ENCODE measurements around the gene TRIM63. TPM values are rescaled to one million over a fixed set of nuclear protein-coding genes. Genes with fewer than 3 reads are reported as not detected.

TRIM63 gene
- total and polyA plus RNA-seq, 2 of the 8 experiments (the other 6 are each of a cell fraction or from before 2014, with no cell fraction given), result not detected

DNA sequence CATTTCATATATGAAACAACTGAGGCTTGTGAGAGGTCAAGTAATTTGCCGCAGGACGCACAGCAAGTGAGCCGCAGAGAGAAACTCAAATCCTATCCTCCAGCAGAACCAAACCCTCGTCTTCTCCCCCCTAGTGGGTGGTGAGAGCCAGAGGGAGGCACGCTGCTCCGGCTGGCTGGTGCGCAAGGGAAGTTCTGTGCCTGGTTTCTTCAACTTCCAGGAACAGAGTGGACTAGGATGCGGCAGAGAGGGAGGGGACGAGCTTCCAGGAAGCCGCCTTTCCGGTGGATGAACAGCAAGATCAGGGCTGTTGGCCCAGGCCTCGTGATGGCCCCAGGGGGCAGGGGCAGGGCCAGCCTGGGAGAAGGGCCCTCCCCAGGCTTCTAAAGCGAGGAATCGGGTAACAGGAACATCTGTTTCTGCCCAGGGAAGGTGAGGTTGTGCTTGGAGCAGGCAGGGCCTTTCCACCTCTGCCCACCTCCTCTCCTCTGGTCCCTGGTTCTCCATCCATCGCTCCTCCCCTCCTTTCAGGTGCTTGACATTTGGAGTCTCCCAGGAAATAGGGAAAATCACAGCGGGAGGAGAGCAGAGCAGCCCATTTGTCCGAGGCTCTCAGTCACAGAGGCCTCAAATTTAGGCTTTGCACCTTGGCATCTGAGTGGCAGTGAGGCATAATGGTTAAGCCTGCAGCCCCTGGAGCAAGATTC is 27.4 kb upstream of the TRIM63 start:
- H2BK12ac ChIP-seq (ENCODE audit: low read depth, low read length), result peak overlapping the region; percentile 45; the same call in 1 of the 2 replicates
- no peaks in the 10 kb centered on the region for H3K36me3 ChIP-seq (ENCODE audit: control insufficient read depth in 2 of 4, insufficient read depth in 4 of 4, low read length in 3 of 4)
- H3K4ac ChIP-seq (replicated peaks; ENCODE audit: insufficient read length, low read depth, low read length), result no peak overlapping the region
- H3K9me3 ChIP-seq (ENCODE audit: insufficient read depth in 2 of 2, low read depth in 1 of 2, low read length in 1 of 2), result no peaks in the 10 kb centered on the region
- H3K9ac ChIP-seq (replicated peaks in 1 of 4; ENCODE audit: extremely low read depth in 1 of 4, low read depth in 3 of 4, low read length in 3 of 4), result no peak overlapping the region; a peak in 1 of 7 replicates
- DNase-seq (ENCODE audit: low read depth in 1 of 2, low spot score in 2 of 2), result peak; percentile 38 to 76
- H3K4me2 ChIP-seq (ENCODE audit: insufficient read depth in 1 of 2, low read depth in 2 of 2, low read length in 2 of 2), result peak overlapping the region; percentile 40 to 47; a peak in 3 of 4 replicates
- TF ChIP-seq RBBP5 (IDR thresholded peaks at IDR 0.05; ENCODE audit: borderline replicate concordance, low read depth, low read length) (no peak), FOSL1 (IDR thresholded peaks at IDR 0.05; ENCODE audit: insufficient read depth, low read depth, low read length) (no peak), CREB1 (IDR thresholded peaks at IDR 0.05) (no peak), POLR2A (IDR thresholded peaks at IDR 0.05; ENCODE audit: control extremely low read depth in 1 of 2, low read depth in 2 of 2, low read length in 2 of 2) (no peak), TBP (IDR thresholded peaks at IDR 0.05; ENCODE audit: low read depth, low read length) (peak; percentile 36; the same call in 1 of the 2 replicates), HDAC6 (IDR thresholded peaks at IDR 0.05; ENCODE audit: low read depth, low read length) (no peak), TCF12 (IDR thresholded peaks at IDR 0.05; ENCODE audit: low read depth, low read length) (0 out of 2 replicates have a peak, but pooled peaks have one; percentile 18)
- TF ChIP-seq, protein P1, sequence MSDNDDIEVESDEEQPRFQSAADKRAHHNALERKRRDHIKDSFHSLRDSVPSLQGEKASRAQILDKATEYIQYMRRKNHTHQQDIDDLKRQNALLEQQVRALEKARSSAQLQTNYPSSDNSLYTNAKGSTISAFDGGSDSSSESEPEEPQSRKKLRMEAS (IDR thresholded peaks at IDR 0.05), result peak; percentile 52; the same call in 1 of the 2 replicates
- TF ChIP-seq, protein P2, sequence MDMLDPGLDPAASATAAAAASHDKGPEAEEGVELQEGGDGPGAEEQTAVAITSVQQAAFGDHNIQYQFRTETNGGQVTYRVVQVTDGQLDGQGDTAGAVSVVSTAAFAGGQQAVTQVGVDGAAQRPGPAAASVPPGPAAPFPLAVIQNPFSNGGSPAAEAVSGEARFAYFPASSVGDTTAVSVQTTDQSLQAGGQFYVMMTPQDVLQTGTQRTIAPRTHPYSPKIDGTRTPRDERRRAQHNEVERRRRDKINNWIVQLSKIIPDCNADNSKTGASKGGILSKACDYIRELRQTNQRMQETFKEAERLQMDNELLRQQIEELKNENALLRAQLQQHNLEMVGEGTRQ (IDR thresholded peaks at IDR 0.05; ENCODE audit: low read length), result peak; percentile 11; the same call in 1 of the 2 replicates
- no peak overlapping the region for H4K91ac ChIP-seq (replicated peaks; ENCODE audit: insufficient read length, low read length)
- H2AK5ac ChIP-seq (ENCODE audit: low read depth, low read length), result no peak overlapping the region
- H3K27me3 ChIP-seq (replicated peaks in 1 of 4; ENCODE audit: control insufficient read depth in 3 of 4, extremely low read depth in 1 of 4, insufficient read depth in 3 of 4, low read length in 3 of 4), result peaks cover 0 to 5% (median 2%) of the 10 kb centered on the region in 4 experiments; a peak in 2 of 7 replicates
- peak overlapping the region in 1 of 4 experiments; percentile 17; a peak in 1 of 8 replicates for H3K4me3 ChIP-seq (ENCODE audit: extremely low read depth in 1 of 4, insufficient read depth in 2 of 4, low read depth in 3 of 4, low read length in 4 of 4)
- H2AFZ ChIP-seq (ENCODE audit: low read length), result peak overlapping the region; percentile 74
- H2BK120ac ChIP-seq (replicated peaks; ENCODE audit: low read depth, low read length), result no peak overlapping the region
- H3K27ac ChIP-seq (ENCODE audit: low read depth, low read length), result no peak overlapping the region
- peak; percentile 45 for FAIRE-seq
- CTCF ChIA-PET (ENCODE audit: partially characterized antibody), result interaction anchor here (1.2 to 1.3 kb wide), 2 partner anchors 50 to 58 kb away, joined by 4 to 6 read pairs; no protein-coding TSS in a partner anchor
- peak overlapping the region; percentile 69; the same call in 1 of the 2 replicates for H2BK5ac ChIP-seq (ENCODE audit: low read depth, low read length)
- peak overlapping the region; percentile 58; the same call in 1 of the 2 replicates for H4K8ac ChIP-seq (ENCODE audit: extremely low read depth, insufficient read depth, low read length)
- peak overlapping the region; percentile 36; the same call in 1 of the 2 replicates for H3K18ac ChIP-seq (ENCODE audit: extremely low read depth, low read length)
- H3K56ac ChIP-seq (replicated peaks; ENCODE audit: insufficient read length, low read depth, low read length), result no peak overlapping the region
- POLR2A ChIA-PET (ENCODE audit: partially characterized antibody), result interaction anchor here (1.2 kb wide), 1 partner anchor 185 kb away, joined by 4 read pairs; the partner anchor contains the start of gene SH3BGRL3
- WGBS, 2 experiments (ENCODE audit: extremely low coverage in 1 of 2, insufficient coverage in 1 of 2, insufficient read length in 1 of 2, insufficient replicate concordance in 2 of 2, low coverage in 1 of 2, low lambda C conversion rate in 2 of 2, missing lambda C conversion rate in 1 of 2), result 49% methylated on average over 17 of the region's 17 CpGs; no CpG with 5 or more reads in 1 of the 2 experiments
- no peaks in the 10 kb centered on the region for H3K79me1 ChIP-seq (ENCODE audit: low read depth, low read length)
- no peak overlapping the region for H2BK15ac ChIP-seq (ENCODE audit: low read length)
- H3K23me2 ChIP-seq (ENCODE audit: low read depth, low read length), result no peaks in the 10 kb centered on the region
- peak overlapping the region; percentile 77; the same call in 1 of the 2 replicates for H2BK20ac ChIP-seq (ENCODE audit: low read length)
- no peak overlapping the region for H3K14ac ChIP-seq (ENCODE audit: insufficient read length)
- H3K79me2 ChIP-seq (ENCODE audit: control insufficient read depth in 1 of 2, insufficient read depth in 2 of 2, low read length in 2 of 2), result no peaks in the 10 kb centered on the region
- H4K5ac ChIP-seq (ENCODE audit: insufficient read length, low read depth, low read length), result no peak overlapping the region
- no peak overlapping the region for H3K23ac ChIP-seq (ENCODE audit: insufficient read length)
- H3K4me1 ChIP-seq (replicated peaks in 1 of 4; ENCODE audit: control insufficient read depth in 3 of 4, insufficient read depth in 4 of 4, low read length in 3 of 4), result peaks cover 9 to 15% (median 12%) of the 10 kb centered on the region in 4 experiments
- no peaks in the 10 kb centered on the region for H4K20me1 ChIP-seq (replicated peaks in 1 of 2; ENCODE audit: control insufficient read depth in 1 of 2, insufficient read depth in 2 of 2, low read length in 2 of 2)

All from H1 (cell line).